Psoas muscle (tissue), 8 donors: ENCODE results near the gene PEX7. TPM values are rescaled to one million over a fixed set of nuclear protein-coding genes. Genes with fewer than 3 reads are reported as not detected.
A peak's percentile ranks its signal among the peaks of the same experiment; 100 is the strongest.
"Not testable (repeated sequence)": the region's sequence is repeated elsewhere in the genome, so short reads cannot be mapped to it uniquely, and the experiment has no call there.

Experiments used
- ATAC-seq, 4 donors: fragments of 200-7000 bp; cut with Tn5 transposase; one replicate each; pipeline ENCODE4 v1.9.1; 2020; ENCODE audit warnings: moderate library complexity in 3 of 4, mild to moderate bottlenecking in 2 of 4
- DNase-seq, 2 donors: peaks; one replicate each; pipeline ENCODE4 v3.0.0-alpha.2; 2020
- H3K27ac ChIP-seq: fragments of 200-600 bp; one replicate; pipeline ENCODE4 v1.8.0; 2022
- H3K27me3 ChIP-seq, 3 donors: fragments of 200-600 bp in 1 of 3; one replicate each; pipeline versions ENCODE4 v1.6.1 to v1.8.0; 2013 to 2022; ENCODE audit warnings: low read length in 2 of 3, mild to moderate bottlenecking in 2 of 3, moderate library complexity in 1 of 3; ENCODE audit not compliant: insufficient read depth in 3 of 3
- H3K36me3 ChIP-seq, 2 donors: fragments of 200-600 bp in 1 of 2; one replicate each; pipeline versions ENCODE4 v1.6.1 to v1.8.0; 2013 to 2022; ENCODE audit warnings: low read depth in 1 of 2, mild to moderate bottlenecking in 1 of 2, moderate library complexity in 1 of 2; ENCODE audit not compliant: insufficient read depth in 1 of 2
- H3K4me1 ChIP-seq: fragments of 200-600 bp; one replicate; pipeline ENCODE4 v1.8.0; 2022
- H3K4me3 ChIP-seq: fragments of 200-600 bp; one replicate; pipeline ENCODE4 v1.8.0; 2022; ENCODE audit warnings: mild to moderate bottlenecking
- H3K9me3 ChIP-seq: fragments of 200-600 bp; one replicate; pipeline ENCODE4 v1.8.0; 2022
- CTCF ChIP-seq: fragments of 200-600 bp; IDR thresholded peaks from one replicate; pipeline ENCODE4 v1.8.0; 2022; ENCODE audit warnings: antibody characterized with exemption
- WGBS, 3 donors: extraction: QIAGEN DNeasy Blood & Tissue Kit; methylation state at CpG; one replicate each; pipeline versions ENCODE4 v1.1.6 to v1.1.7; 2013; 5-methylcytosine and 5-hydroxymethylcytosine counted together
- intact Hi-C, 2 donors: fragments of 100-400 bp; cut with DNase I; formaldehyde crosslinking; loops; one replicate each; pipeline versions ENCODE4 v1.11.0 to v1.14.2; 2022
- polyA plus RNA-seq, 3 donors: library from polyadenylated mRNA; stranded (reverse); fragments of 200-250 nt; gene quantifications; one replicate each; pipeline ENCODE4 v1.2.3, GENCODE V29; 2013
- total RNA-seq, 4 donors: library from RNA; stranded (reverse); fragmentation: NEBNext Ultra II Directional in 2 of 4; extraction: Animal tissue kit (Norgen Biotek cat#: 25700) in 2 of 4; gene quantifications; one replicate each; pipeline versions ENCODE4 v1.2.1 to v1.2.4, GENCODE V29; 2021 to 2023
- donor health status: healthy with polysubstance abuse.
- donor health status: DM: no; HTN: no; CAD: no; lungs with moderate emphysema.
- donor health status: Bipolar disorder and iron deficiency.
- donor health status: healthy.
- donor health status: DM: yes; HTN: yes; CAD: no.
- donor health status: DM: no; HTN: no; CAD: no.
- donor health status: DM: no; HTN: no; CAD: no.
- donor health status: DM: yes; HTN: yes; CAD: no.

The PEX7 gene
- total and polyA plus RNA-seq, 7 donors: 2.2 to 9.8 (median 3.7) TPM

GRCh38 chr6:136831873-136832562 lies 9.6 kb downstream of the PEX7 start:
- ATAC-seq (no peak), DNase-seq (no peak)
- TF ChIP-seq CTCF: no peak
- H3K4me1 ChIP-seq: no peaks in the 10 kb centered on the region
- 95 to 100% (median 96%) methylated on average over 1 of the region's 1 CpG for WGBS, 3 donors
- intact Hi-C loops: no loop called here
- H3K9me3 ChIP-seq: peaks cover 12% of the 10 kb centered on the region
- no peaks in the 10 kb centered on the region for H3K27me3 ChIP-seq
- H3K27ac ChIP-seq: no peak overlapping the region
- peaks cover 3 to 42% of the 10 kb centered on the region in 2 donors for H3K36me3 ChIP-seq
- H3K4me3 ChIP-seq: no peak overlapping the region

GRCh38 chr6:136840276-136841001 lies 18.0 kb downstream of the PEX7 start:
- no peak for TF ChIP-seq CTCF
- WGBS, 3 donors: 71 to 75% (median 73%) methylated on average over 4 of the region's 4 CpGs
- no peaks in the 10 kb centered on the region for H3K27me3 ChIP-seq
- no peaks in the 10 kb centered on the region for H3K4me1 ChIP-seq
- ATAC-seq (no peak), DNase-seq (no peak)
- H3K27ac ChIP-seq: no peak overlapping the region
- no peaks in the 10 kb centered on the region for H3K36me3 ChIP-seq
- H3K4me3 ChIP-seq: no peak overlapping the region
- intact Hi-C loops: no loop called here
- H3K9me3 ChIP-seq: no peaks in the 10 kb centered on the region

GRCh38 chr6:136843210-136843609 lies 20.8 kb downstream of the PEX7 start:
- ATAC-seq: no peak
- no peaks in the 10 kb centered on the region for H3K9me3 ChIP-seq
- intact Hi-C loops: no loop called here
- WGBS, 3 donors: 64 to 81% (median 72%) methylated on average over 3 of the region's 3 CpGs
- TF ChIP-seq CTCF: no peak
- H3K27ac ChIP-seq: no peak overlapping the region
- H3K27me3 ChIP-seq: no peaks in the 10 kb centered on the region
- H3K4me3 ChIP-seq: no peak overlapping the region
- no peaks in the 10 kb centered on the region for H3K4me1 ChIP-seq
- no peak for DNase-seq
- no peaks in the 10 kb centered on the region for H3K36me3 ChIP-seq

- no peak overlapping the region for H3K27ac ChIP-seq
- no peaks in the 10 kb centered on the region for H3K4me1 ChIP-seq
- TF ChIP-seq CTCF: peak; percentile 57
- no peak overlapping the region for H3K4me3 ChIP-seq
- no peak for DNase-seq
- ATAC-seq: no peak
- no peaks in the 10 kb centered on the region for H3K36me3 ChIP-seq
- intact Hi-C loops: no loop called here
- H3K27me3 ChIP-seq: no peaks in the 10 kb centered on the region
- 64 to 71% (median 69%) methylated on average over 3 of the region's 3 CpGs for WGBS, 3 donors
- no peaks in the 10 kb centered on the region for H3K9me3 ChIP-seq
Measured at GRCh38 chr6:136846046-136846445, 23.7 kb downstream of the PEX7 start.

GRCh38 chr6:136846477-136846876 lies 24.1 kb downstream of the PEX7 start:
- intact Hi-C loops, ATAC-seq, H3K4me3 ChIP-seq, DNase-seq, H3K27me3 ChIP-seq, H3K36me3 ChIP-seq, H3K4me1 ChIP-seq, H3K27ac ChIP-seq, H3K9me3 ChIP-seq: not testable (repeated sequence)
- 94 to 96% (median 96%) methylated on average over 4 of the region's 4 CpGs for WGBS, 3 donors

- H3K4me3 ChIP-seq, H3K36me3 ChIP-seq, H3K27me3 ChIP-seq, H3K27ac ChIP-seq, ATAC-seq, DNase-seq, H3K9me3 ChIP-seq, intact Hi-C loops, H3K4me1 ChIP-seq: not testable (repeated sequence)
- WGBS, 3 donors: 75 to 83% (median 82%) methylated on average over 4 of the region's 4 CpGs
Measured at GRCh38 chr6:136849979-136850563, 27.7 kb downstream of the PEX7 start.
